NCI-H82 (cell line): ENCODE results near the gene LENEP.

Experiments
- DNase-seq: peaks from one replicate; lab custom pipeline; 2025; lab: John Stamatoyannopoulos, UW

The LENEP gene, protein sequence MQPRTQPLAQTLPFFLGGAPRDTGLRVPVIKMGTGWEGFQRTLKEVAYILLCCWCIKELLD

GRCh38 chr1:154993572-154994268, at the start of gene LENEP:
Gene LENEP (plus strand): TSS chr1:154993586. CDS start chr1:154993608, 22 bp downstream.
- no peak for DNase-seq

- DNase-seq: peak; percentile 81
Measured at GRCh38 chr1:154943649-154944400, 49.6 kb upstream of the LENEP start.

DNA sequence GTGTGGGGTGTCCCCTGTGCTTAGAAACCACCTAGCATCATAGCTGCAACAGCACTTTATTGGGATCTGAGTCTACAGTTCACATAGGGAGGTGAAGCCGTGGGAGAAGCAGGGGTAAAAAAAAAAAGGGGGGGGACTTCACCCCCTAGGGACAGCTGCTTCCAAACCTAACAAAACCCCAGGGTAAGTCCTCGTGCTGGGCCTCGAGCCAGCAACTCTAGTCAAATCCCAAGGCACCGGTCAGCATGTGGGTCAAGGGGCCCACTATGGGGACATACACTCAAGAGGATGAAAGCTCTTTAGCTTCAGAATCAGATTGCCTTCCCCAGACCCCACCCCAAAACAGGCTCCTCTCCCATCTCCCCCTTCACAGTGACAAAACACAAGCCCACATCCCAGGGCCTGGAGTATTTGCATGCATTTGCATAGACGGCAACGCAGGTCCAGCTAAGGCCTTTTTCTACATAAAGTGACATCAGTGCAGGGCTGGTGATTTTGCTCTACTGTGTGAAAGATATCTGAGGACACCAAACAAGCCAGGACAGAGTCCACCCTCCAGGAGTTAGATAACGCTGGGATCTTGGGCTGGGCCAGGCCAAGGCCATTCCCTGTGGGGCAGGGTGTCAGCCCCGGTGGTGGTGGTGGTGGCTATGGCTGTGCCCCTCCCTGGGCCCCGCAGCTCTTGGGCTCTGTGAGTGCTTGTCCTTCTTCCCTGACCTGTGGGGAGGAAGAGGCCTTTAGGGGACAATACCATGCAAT, 48.8 kb upstream of the LENEP start:
- DNase-seq: no peak

GRCh38 chr1:154945160-154945961, 48.0 kb upstream of the LENEP start:
- no peak for DNase-seq

DNA sequence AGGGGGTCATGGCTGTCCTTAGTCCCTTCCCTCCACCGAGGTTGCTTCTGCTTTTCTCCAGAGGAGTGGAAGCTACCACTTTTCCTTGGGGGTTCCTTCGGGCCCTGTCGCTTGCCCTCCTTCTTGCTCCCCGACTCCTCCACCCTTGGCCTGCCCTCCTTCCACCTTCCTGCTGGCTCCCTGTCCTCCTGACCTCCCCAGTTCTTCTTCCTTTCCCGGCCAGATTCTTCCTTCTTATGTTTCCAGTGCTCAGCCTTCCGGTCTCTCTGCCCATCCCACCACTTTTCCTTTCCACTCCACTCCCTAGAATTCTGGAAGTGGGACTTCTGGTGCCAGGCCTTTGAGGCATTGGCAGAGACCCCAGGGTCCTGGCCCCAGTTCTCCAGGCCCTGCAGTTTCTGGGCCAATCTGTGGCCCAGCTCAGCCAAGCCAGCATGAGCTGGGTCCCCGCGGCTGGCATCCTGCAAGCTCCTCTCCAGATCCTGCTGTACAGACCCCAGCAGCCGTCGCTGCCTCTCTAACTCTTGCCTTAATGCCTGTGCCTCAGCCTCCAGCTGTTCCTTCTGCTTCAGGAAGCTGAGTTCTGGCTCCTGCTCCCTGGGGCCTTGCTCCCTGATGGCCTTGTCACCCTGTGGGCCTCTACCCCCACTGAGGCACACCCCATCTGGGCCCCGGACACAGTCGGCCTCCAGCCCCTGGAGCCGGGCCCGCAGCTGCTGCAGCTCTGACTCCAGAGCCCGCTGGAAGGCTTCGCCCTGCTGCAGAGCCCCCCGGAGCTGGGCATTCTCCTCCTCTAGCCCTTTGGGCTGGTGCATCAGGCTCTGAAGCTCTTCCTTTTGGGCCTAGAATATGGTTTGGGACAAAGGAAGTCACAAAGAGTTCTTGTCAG, 47.2 kb upstream of the LENEP start:
- no peak for DNase-seq

- DNase-seq: no peak
Measured at GRCh38 chr1:154948079-154948478, 45.3 kb upstream of the LENEP start.

DNA sequence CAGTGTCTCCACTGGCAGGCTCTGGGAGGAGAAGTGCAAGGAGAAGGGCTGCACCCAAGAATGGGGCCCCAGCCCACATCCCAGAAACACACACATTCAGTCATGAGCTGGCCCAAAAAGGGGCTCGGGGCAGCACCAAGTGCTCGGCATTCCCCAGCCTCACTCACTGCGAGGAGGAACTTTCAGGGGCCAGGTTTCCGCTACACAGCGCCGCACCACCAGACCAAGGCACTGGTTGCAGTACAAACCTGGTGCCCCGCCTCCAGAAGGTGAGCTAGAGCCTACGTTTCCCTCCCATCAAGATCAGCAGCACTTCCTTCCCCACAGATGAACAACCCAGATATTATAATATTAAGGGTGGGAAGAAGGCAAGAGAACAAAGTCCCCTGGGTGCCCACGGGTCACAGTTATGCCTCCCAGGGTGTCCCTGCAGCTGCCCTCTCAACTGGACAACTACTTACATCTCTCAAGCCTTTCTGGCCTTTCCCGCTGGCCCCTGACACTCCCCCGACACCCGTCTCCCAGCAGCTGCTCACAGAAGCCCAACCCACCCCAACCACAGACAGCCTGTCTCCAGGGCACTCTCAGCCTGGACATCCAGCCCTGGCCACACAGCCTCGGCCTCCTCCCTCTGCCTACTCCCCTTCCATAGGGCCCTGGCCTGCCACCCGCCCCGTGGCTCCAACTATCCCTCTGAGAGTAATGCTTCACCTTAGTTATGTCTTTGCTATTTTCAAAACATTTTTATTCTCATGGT, 41.3 kb upstream of the LENEP start:
- no peak for DNase-seq

DNA sequence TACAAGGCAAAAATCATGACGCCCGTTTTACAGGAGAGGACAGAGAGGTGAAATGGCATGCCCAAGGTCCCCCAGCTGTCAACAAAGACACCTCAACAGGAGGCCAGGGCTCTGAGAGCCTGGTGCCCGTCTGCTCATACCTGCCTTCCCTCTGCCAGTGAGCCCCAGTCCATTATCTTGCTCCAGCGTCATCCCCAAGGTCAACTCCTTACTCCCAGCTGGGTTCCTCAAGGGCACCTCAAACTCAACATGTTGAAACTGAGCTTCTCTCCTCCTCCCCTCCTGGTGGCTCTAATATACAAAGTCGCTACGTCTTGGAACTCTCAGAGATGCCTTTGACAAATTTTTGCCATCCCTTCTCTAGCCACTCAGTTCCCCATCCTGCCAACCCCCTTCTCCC, 40.7 kb upstream of the LENEP start:
- no peak for DNase-seq

GRCh38 chr1:154953611-154954038, 39.8 kb upstream of the LENEP start:
- DNase-seq: no peak

- peak; percentile 55 for DNase-seq
Measured at GRCh38 chr1:154954541-154954940, 38.8 kb upstream of the LENEP start.

DNA sequence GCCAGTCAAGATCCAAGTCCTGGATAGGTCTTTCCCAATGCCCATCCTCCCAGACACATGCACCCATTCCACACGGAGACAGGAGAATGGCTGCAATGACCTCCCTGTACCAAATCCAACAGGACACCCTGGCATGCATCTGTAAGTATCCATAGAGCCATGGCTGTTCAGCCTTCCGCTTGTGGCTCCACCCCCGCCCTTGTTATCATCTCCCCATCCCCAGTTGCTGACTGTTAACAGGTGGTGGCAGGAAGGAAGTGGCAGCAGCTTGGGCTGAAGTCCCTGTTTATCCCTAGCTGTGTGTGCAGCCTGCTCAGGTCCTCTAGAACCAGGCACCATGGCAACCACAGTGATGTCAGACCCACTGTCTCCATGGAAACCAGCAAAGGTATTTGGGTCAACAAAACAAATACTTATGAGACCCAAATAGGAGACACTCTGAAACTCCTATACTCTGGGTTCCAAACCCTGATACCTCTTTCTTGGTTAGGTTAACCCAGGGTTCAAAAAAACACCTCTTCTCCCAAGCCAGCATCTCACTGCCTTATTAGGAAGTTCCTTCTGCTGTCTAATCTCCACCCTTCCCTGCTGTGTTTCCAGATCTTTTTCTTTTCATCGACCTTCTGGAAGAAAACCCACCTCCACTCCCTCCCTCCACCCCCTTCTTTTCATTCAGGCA, 38.2 kb upstream of the LENEP start:
- peak; percentile 92 for DNase-seq

DNA sequence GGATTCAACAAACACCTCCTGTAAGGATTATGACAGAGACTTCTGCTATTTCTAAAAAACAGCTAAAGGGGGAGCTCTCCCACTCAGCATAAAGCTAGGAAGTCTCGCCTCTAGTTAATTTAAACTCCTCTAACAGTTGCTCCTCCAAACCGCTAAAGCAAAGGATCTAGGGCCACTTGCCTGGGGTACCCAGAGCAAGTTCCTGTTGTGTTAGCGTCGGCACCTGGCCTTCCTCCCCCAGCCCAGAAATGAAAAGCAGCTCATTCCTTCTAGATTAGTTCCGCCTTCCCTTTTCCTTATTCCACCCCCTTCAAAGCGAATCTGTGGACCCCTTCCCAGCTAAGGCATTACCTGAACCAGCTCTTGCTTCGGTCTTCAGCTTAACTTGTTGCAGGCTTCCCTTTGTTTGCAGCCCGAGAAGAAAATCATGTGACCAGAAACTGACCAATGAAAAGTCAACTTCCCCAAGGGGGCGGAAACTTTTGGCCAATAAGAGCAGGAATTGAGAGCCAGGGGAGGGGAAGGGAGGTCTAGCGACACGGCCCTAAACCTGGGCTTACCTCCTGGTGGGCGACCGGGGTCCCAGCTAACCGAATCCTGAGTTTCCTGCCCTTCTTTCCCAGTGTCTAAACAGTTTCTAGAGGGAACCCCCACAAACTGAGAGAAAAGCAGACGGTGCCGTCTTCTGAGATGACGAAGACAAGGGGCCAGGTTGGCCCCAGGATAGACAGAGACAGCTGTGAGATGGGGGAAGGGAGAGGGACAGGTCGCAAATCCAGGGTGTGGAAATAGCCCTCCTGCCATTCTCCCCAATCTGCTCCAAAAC, 37.5 kb upstream of the LENEP start, which contains the start of gene PBXIP1:
PBXIP1 (minus strand) TSS at position 382 of the 826 bp plus-strand sequence. CDS start 2,378 bp downstream, outside the sequence.
- peak; percentile 97 for DNase-seq

DNA sequence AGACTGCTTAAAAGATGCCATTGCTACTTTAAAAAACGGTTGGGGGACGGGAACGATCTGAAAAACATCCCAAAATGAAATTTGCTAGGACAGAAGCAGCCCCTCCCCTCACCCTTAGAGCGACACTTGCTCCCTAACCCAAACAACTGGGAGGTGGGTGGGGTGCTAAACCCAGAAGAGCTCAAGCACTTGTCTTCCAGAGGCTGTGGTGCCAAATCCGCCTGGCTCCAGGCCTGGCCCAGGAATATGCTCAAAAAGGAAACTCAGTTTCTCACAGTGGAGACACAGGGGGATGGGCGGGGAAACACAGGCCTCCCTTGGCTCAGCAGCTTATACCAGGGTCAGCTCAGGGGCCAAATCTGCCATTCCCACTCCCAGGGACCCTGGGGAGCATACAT, 36.8 kb upstream of the LENEP start:
- peak; percentile 82 for DNase-seq

DNA sequence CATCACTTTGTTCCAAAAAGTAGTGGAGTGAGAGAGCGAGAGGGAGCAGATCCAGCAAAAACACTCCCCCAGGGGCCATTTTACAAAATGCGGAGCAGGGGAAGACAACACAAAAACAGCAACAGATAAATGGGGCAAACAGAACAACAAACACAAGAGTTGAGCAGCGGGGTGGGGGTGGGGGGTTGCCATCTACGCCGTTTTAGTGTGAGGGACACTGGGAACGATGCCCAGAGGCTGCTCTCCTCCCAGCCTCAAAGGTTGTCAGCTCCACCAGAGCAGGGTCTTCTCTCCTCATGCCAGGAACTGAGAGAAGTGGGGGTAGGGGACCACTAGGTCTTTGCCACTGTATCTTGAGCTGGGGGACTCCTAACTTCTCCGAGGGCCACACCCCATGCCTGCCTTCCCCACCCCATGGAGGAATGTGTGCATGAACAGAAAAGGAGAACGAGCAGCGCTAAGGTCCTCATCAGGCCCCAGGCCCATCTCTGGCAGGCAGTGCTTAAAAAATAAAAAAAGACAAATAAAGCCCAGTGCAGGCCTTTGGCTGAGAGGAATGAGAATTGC, 36.2 kb upstream of the LENEP start:
- DNase-seq: no peak

DNA sequence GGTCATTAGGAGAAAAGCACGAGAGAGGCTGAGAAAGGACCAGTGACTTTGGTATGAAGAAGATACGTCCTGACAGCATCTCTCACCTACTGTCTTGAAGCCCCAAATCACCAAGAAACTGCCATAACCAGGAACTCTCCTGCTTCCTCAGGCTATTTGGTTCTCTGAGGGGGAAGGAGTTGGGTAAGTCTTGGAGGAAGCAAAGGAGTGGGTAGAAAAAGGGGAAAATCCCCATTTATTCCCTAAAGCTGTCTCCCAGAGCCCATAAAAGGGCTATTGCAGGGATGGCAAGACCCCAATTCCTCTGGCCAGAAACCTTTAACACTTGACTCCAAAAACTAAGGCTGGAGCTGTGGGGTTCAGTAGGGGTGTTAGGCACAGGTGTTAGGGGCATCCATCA, 35.4 kb upstream of the LENEP start:
- no peak for DNase-seq

GRCh38 chr1:154958681-154959425, 34.5 kb upstream of the LENEP start:
- DNase-seq: no peak

DNA sequence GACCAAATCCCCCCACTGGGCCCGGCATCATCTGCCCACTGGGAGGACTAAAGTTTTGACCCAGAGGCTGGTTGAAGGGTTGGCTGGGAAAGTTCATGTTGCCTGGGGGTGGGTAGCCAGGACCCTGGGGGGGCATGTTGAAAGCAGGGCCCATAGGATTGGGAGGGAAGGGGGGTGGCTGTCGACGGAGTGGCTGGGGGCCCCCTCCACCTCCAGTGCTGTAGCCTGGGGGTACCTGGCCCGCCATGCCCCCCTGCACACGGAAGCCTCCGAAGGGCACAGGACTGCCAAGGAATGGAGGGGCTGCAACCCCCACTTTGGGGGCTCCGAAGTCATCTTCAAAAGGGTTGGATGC, 34.0 kb upstream of the LENEP start:
- no peak for DNase-seq
